ENCODE data around the gene RABAC1.

RABAC1 gene

DNA sequence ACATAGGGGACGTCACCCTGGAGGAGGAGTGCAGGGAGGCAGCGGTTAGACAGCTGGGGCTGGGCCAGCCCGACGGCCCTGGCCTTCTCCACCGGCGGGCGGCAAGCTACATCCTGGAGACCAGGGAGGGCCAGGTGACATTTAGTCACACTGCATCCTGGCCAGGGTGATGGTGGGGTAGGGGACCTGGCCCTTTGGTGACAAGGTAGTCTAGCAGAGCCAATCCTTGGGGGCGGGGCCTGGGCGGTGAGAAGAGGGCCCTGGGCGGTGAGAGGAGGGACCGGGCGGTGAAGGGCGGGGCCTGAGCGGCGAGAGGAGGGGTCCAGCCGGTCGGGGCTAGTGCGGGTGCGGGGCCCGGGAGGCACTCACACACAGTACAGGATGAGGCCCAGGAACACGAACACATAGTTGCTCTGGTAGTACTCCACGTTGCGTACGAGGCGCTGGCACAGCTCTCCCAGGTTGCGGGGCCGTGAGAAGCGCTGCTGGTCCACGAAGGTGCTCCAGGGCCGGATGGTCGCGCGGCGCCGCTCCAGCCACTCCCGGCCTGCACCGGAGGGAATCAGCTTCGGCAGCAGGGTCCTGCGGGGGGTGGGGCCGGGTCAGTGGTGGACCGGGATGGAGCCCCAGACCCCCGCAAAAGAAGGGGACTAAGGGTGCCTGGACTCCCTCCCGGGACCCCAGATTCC is 610 bp downstream of the RABAC1 start:
- TF ChIP-seq, protein P1, sequence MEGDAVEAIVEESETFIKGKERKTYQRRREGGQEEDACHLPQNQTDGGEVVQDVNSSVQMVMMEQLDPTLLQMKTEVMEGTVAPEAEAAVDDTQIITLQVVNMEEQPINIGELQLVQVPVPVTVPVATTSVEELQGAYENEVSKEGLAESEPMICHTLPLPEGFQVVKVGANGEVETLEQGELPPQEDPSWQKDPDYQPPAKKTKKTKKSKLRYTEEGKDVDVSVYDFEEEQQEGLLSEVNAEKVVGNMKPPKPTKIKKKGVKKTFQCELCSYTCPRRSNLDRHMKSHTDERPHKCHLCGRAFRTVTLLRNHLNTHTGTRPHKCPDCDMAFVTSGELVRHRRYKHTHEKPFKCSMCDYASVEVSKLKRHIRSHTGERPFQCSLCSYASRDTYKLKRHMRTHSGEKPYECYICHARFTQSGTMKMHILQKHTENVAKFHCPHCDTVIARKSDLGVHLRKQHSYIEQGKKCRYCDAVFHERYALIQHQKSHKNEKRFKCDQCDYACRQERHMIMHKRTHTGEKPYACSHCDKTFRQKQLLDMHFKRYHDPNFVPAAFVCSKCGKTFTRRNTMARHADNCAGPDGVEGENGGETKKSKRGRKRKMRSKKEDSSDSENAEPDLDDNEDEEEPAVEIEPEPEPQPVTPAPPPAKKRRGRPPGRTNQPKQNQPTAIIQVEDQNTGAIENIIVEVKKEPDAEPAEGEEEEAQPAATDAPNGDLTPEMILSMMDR (IDR thresholded peaks at IDR 0.05), result no peak
- intact Hi-C loops (cut with DNase I; ENCODE audit: low total_unique reads), result loop anchor here (5.0 kb wide), 1 partner anchor 76 kb away; the partner anchor contains the start of gene ARHGEF1

DNA sequence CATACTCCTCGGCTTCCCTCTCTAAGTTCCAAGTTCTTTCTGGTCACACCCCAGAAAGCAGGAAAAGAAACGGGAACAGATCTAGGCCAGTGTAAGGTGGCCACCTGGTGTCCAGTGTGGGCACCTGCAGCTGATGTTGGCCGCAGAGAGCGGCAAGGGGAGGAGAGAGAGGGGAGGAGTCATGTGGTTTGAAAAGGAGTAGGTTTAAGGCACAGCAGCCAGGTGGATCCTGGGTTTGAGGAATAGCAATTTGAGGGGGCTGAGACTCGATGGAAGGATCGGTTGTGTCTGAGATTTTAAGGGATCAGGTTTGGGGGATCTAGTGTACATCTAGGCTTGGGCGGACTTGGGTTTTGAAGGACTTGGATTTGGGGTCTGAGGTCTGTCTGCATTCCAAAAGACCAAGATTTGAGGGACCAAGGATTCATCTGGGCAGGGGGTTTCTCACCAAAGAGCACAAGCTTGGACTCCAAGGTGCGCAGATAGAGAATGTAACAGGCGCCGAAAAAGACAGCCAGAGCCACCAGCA is 1.2 kb downstream of the RABAC1 start:
- H3K36me3 ChIP-seq, result peaks cover 0 to 32% (median 14%) of the 10 kb centered on the region in 3 donors
- peaks cover 0 to 19% (median 13%) of the 10 kb centered on the region in 4 donors for H3K4me1 ChIP-seq
- H3K27me3 ChIP-seq, result peaks cover 0 to under 1% of the 10 kb centered on the region in 2 donors
- intact Hi-C loops (cut with DNase I; ENCODE audit: low total_unique reads), result loop anchor here (5.0 kb wide), 1 partner anchor 76 kb away; the partner anchor contains the start of gene ARHGEF1
- H3K4me3 ChIP-seq, result peak overlapping the region; percentile 68 to 91
- TF ChIP-seq, protein P1 (IDR thresholded peaks at IDR 0.05), result peak; percentile 74 to 79
- H3K27ac ChIP-seq, result peak overlapping the region; percentile 85 to 96
- peak; percentile 44 to 79 for DNase-seq
- H3K9me3 ChIP-seq, result no peaks in the 10 kb centered on the region

More for the DNA sequence above, 610 bp downstream of the RABAC1 start:
- Histone ChIP-seq H3K27me3 (peaks cover 0 to 4% of the 10 kb centered on the region in 2 donors), H3K36me3 (peaks cover 0 to 32% (median 14%) of the 10 kb centered on the region in 3 donors), H3K27ac (peak overlapping the region; percentile 85 to 96), H3K9me3 (no peaks in the 10 kb centered on the region), H3K4me3 (peak overlapping the region; percentile 68 to 91), H3K4me1 (peaks cover 0 to 19% (median 13%) of the 10 kb centered on the region in 4 donors)
- DNase-seq, result peak; percentile 83 to 92

DNA sequence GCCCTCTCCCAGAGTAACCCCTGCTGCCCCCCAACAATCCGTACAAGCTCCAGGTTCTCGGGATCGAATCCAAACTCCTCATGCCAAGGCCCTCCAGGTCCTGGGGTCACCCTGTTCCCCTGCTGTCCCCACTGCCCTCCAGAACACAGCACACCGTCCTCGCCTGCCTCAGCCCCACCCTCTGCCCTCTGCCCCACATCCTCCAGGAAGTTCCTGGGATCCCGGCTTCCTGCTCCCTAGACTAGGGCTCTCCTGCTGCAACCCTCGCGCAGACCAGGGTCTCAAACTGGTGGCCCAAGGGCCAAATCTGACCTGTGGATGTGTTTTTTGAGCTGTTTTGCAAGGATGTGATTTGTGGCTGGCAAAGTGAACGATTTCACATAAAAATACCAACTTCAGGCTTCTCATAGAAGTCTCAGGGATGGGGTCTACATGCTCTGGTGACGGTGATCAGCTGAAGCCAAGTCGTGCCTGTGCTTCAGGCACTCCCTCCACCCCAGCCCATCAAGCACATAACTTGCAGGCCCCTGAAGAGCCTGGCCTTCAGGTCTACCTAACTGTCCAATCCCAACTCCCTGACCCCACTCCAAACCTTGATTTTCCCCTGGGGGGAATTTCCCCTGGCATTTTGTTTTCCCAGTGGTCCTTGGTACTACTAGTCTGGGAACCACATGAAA is 1.8 kb downstream of the RABAC1 start:
- no peak for DNase-seq
- H3K27ac ChIP-seq, result peak overlapping the region in 1 of 2 donors; percentile 96
- H3K4me1 ChIP-seq, result peaks cover 0 to 19% (median 13%) of the 10 kb centered on the region in 4 donors
- TF ChIP-seq, protein P1 (IDR thresholded peaks at IDR 0.05), result no peak
- intact Hi-C loops (cut with DNase I; ENCODE audit: low total_unique reads), result loop anchor here (5.0 kb wide), 1 partner anchor 75 kb away; the partner anchor contains the start of gene ARHGEF1
- H3K4me3 ChIP-seq, result no peak overlapping the region
- H3K9me3 ChIP-seq, result no peaks in the 10 kb centered on the region
- no peaks in the 10 kb centered on the region for H3K27me3 ChIP-seq
- peaks cover 0 to 32% (median 14%) of the 10 kb centered on the region in 3 donors for H3K36me3 ChIP-seq

DNA sequence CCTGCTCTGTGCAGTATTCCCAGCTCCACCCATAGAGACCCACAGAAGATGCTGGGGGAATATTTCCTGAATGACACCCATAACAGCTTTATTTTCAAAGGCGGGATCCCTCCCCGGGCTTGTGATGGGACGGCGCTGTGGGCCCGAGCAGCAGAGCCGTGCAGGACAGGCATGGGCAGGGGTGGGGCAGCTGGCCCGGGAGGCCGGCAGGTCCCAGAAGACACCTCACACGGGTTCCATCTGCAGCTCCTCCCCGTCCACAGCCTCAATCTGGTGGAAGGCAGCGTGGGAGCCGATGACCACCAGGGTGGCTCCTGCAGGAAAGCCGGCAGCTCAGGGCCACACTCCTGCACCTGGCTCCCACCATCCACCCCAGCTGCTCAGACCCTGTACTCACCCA is 2.5 kb downstream of the RABAC1 start:
- H3K27me3 ChIP-seq, result no peaks in the 10 kb centered on the region
- no peak overlapping the region for H3K27ac ChIP-seq
- H3K4me3 ChIP-seq, result no peak overlapping the region
- DNase-seq, result no peak
- H3K4me1 ChIP-seq, result peaks cover 0 to 19% (median 13%) of the 10 kb centered on the region in 4 donors
- TF ChIP-seq, protein P1 (IDR thresholded peaks at IDR 0.05), result no peak
- no peaks in the 10 kb centered on the region for H3K9me3 ChIP-seq
- intact Hi-C loops (cut with DNase I; ENCODE audit: low total_unique reads), result loop anchor here (5.0 kb wide), 1 partner anchor 74 kb away; the partner anchor contains the start of gene ARHGEF1
- peaks cover 0 to 32% (median 14%) of the 10 kb centered on the region in 3 donors for H3K36me3 ChIP-seq

DNA sequence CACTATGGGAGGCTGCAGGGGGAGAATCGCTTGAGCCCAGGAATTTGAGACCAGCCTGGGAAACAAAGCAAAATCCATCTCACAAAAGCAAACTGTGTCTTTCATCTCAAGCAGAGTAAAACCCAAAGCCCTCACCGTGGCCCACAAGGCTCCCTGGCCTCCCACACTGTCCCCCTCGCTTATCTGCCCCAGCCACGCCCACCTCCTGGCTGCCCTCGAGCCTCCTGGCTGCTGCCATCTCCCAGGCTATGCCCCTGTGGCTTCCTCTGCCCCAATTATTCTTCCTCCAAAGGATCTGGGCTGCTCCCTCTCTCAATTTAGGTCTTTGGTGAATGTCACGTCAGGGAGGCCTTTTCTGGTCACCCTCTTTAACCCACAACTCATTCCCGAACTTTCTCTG is 3.6 kb downstream of the RABAC1 start:
- no peaks in the 10 kb centered on the region for H3K27me3 ChIP-seq
- H3K36me3 ChIP-seq, result peaks cover 0 to 32% (median 14%) of the 10 kb centered on the region in 3 donors
- no peak overlapping the region for H3K27ac ChIP-seq
- peaks cover 0 to 19% (median 13%) of the 10 kb centered on the region in 4 donors for H3K4me1 ChIP-seq
- H3K9me3 ChIP-seq, result no peaks in the 10 kb centered on the region
- TF ChIP-seq, protein P1 (IDR thresholded peaks at IDR 0.05), result no peak
- DNase-seq, result no peak
- no peak overlapping the region for H3K4me3 ChIP-seq
- intact Hi-C loops (cut with DNase I; ENCODE audit: low total_unique reads), result loop anchor here (5.0 kb wide), 1 partner anchor 73 kb away; the partner anchor contains the start of gene ARHGEF1

Measured in tibial artery (tissue), 4 donors.